ENCODE data around the gene RTEL1. TPM values are rescaled to one million over a fixed set of nuclear protein-coding genes. Genes with fewer than 3 reads are reported as not detected.
"Not testable (repeated sequence)": the region's sequence is repeated elsewhere in the genome, so short reads cannot be mapped to it uniquely, and the experiment has no call there.

RTEL1 gene
- total RNA-seq, 1 experiment from 2014 or later = 26.1 TPM

GRCh38 chr20:63718996-63719395 lies 60.9 kb downstream of the RTEL1 start:
- Histone ChIP-seq H3K36me3 (ENCODE audit: control insufficient read depth, insufficient read depth, low read length) (peaks cover 3% of the 10 kb centered on the region; the same call in 1 of the 2 replicates), H3K27me3 (ENCODE audit: control insufficient read depth, insufficient read depth, low read length) (no peaks in the 10 kb centered on the region), H3K9me3 (ENCODE audit: control insufficient read depth, insufficient read depth, low read depth, low read length) (peaks cover 6% of the 10 kb centered on the region; the same call in 1 of the 2 replicates), H3K4me1 (ENCODE audit: control insufficient read depth, insufficient read depth, low read length) (no peaks in the 10 kb centered on the region), H3K4me3 (ENCODE audit: low read depth in 2 of 2, low read length in 2 of 2) (no peak overlapping the region), H3K27ac (ENCODE audit: low read length) (no peak overlapping the region)
- ChIA-PET CTCF (interaction anchor here (0.7 kb wide), 1 partner anchor 43 kb away, joined by 4 read pairs; no protein-coding TSS in a partner anchor), POLR2A (interaction anchor here (0.7 kb wide), 2 partner anchors 140 to 258 kb away, joined by 5 to 8 read pairs; no protein-coding TSS in a partner anchor)
- no peak for ATAC-seq
- TF ChIP-seq POLR2AphosphoS5 (IDR thresholded peaks at IDR 0.05; ENCODE audit: low read depth, low read length) = no peak
- no peak for TF ChIP-seq REST (IDR thresholded peaks at IDR 0.05; ENCODE audit: insufficient read depth in 1 of 2, low read depth in 2 of 2, low read length in 1 of 2)
- no peak for TF ChIP-seq SIN3A (IDR thresholded peaks at IDR 0.05; ENCODE audit: borderline replicate concordance, insufficient read depth, low read depth, low read length)
- TF ChIP-seq CTCF (IDR thresholded peaks at IDR 0.05) = no peak
- no peak for TF ChIP-seq TCF7L2 (IDR thresholded peaks at IDR 0.05; ENCODE audit: low read depth, low read length)
- intact Hi-C loops (cut with micrococcal nuclease; ENCODE audit: unreplicated experiment) = no loop called here
- DNase-seq (ENCODE audit: low read depth, low spot score) = no peak
- in situ Hi-C loops (cut with HindIII; ENCODE audit: low pct_unique_long_range_greater_than_20kb, low sequenced_read_pairs) = no loop called here
- BruUV-seq (replicated peaks) = no TSS peak

- POLR2A ChIA-PET; H3K27ac ChIP-seq (ENCODE audit: low read length); DNase-seq (ENCODE audit: low read depth, low spot score); H3K4me3 ChIP-seq (ENCODE audit: low read depth in 2 of 2, low read length in 2 of 2); H3K27me3 ChIP-seq (ENCODE audit: control insufficient read depth, insufficient read depth, low read length); in situ Hi-C loops (cut with HindIII; ENCODE audit: low pct_unique_long_range_greater_than_20kb, low sequenced_read_pairs); intact Hi-C loops (cut with micrococcal nuclease; ENCODE audit: unreplicated experiment); H3K36me3 ChIP-seq (ENCODE audit: control insufficient read depth, insufficient read depth, low read length); ATAC-seq; BruUV-seq (replicated peaks); H3K4me1 ChIP-seq (ENCODE audit: control insufficient read depth, insufficient read depth, low read length): not testable (repeated sequence)
- H3K9me3 ChIP-seq (ENCODE audit: control insufficient read depth, insufficient read depth, low read depth, low read length) = peaks cover 11% of the 10 kb centered on the region; the same call in 1 of the 2 replicates
- CTCF ChIA-PET = interaction anchor here (0.6 to 0.7 kb wide), 3 partner anchors 29 to 83 kb away, joined by 4 to 9 read pairs (median 7); no protein-coding TSS in a partner anchor
Measured at GRCh38 chr20:63722967-63723622, 65.0 kb downstream of the RTEL1 start.

GRCh38 chr20:63730189-63730733 lies 72.1 kb downstream of the RTEL1 start:
- H3K4me1 ChIP-seq (ENCODE audit: control insufficient read depth, insufficient read depth, low read length); in situ Hi-C loops (cut with HindIII; ENCODE audit: low pct_unique_long_range_greater_than_20kb, low sequenced_read_pairs); ATAC-seq; H3K27ac ChIP-seq (ENCODE audit: low read length); POLR2A ChIA-PET; H3K4me3 ChIP-seq (ENCODE audit: low read depth in 2 of 2, low read length in 2 of 2); BruUV-seq (replicated peaks); H3K9me3 ChIP-seq (ENCODE audit: control insufficient read depth, insufficient read depth, low read depth, low read length); intact Hi-C loops (cut with micrococcal nuclease; ENCODE audit: unreplicated experiment); H3K27me3 ChIP-seq (ENCODE audit: control insufficient read depth, insufficient read depth, low read length); H3K36me3 ChIP-seq (ENCODE audit: control insufficient read depth, insufficient read depth, low read length); CTCF ChIA-PET; DNase-seq (ENCODE audit: low read depth, low spot score): not testable (repeated sequence)

Measured in Panc1 (cell line).